MCF 10A (cell line): ENCODE results near the gene RAMP3. TPM values are rescaled to one million over a fixed set of nuclear protein-coding genes. Genes with fewer than 3 reads are reported as not detected.

Source experiments
- BruUV-seq: library from RNA; stranded (reverse); fragments of 400-500 nt; replicated peaks from 2 replicates; lab custom pipeline; 2021; lab: Mats Ljungman, UMichigan
- CTCF ChIA-PET: fragments of 300-600 bp; sonication (Branson Sonifier 250); formaldehyde crosslinking; extraction: SDS; loops from one replicate; lab custom pipeline; 2021; ENCODE audit warnings: antibody characterized with exemption, inconsistent platforms; lab: Yijun Ruan, JAX
- POLR2A ChIA-PET: fragments of 300-600, 350-650 bp; sonication (Branson Sonifier 250); formaldehyde crosslinking; extraction: SDS; loops from one replicate; lab custom pipeline; 2020; ENCODE audit warnings: antibody characterized with exemption, inconsistent platforms; lab: Yijun Ruan, JAX
- DNase-seq: peaks from one replicate; pipeline ENCODE4 v3.0.0-alpha.2; 2018; ENCODE audit not compliant: unreplicated experiment
- H3K27ac Mint-ChIP-seq: one replicate; pipeline ENCODE4 v1.8.0; 2022; ENCODE audit warnings: mild to moderate bottlenecking, low read depth, mixed read lengths; ENCODE audit not compliant: unreplicated experiment
- H3K27me3 Mint-ChIP-seq: one replicate; pipeline ENCODE4 v1.8.0; 2022; ENCODE audit warnings: mixed read lengths; ENCODE audit not compliant: insufficient read depth, unreplicated experiment
- H3K36me3 Mint-ChIP-seq: one replicate; pipeline ENCODE4 v1.8.0; 2022; ENCODE audit warnings: mild to moderate bottlenecking, moderate library complexity, mixed read lengths; ENCODE audit not compliant: insufficient read depth, unreplicated experiment
- H3K4me1 Mint-ChIP-seq: one replicate; pipeline ENCODE4 v1.8.0; 2022; ENCODE audit warnings: mixed read lengths; ENCODE audit not compliant: insufficient read depth, unreplicated experiment
- H3K4me3 Mint-ChIP-seq: one replicate; pipeline ENCODE4 v1.8.0; 2022; ENCODE audit warnings: mild to moderate bottlenecking, moderate library complexity, mixed read lengths; ENCODE audit not compliant: unreplicated experiment
- H3K9me3 Mint-ChIP-seq: one replicate; pipeline ENCODE4 v1.8.0; 2022; ENCODE audit warnings: mixed read lengths; ENCODE audit not compliant: unreplicated experiment
- intact Hi-C: fragments of 100-400 bp; cut with micrococcal nuclease; formaldehyde crosslinking; loops from 2 replicates; pipeline ENCODE4 v1.14.1; 2022
- total RNA-seq: library from RNA; stranded (reverse); gene quantifications from 2 replicates; pipeline ENCODE4 v1.2.3, GENCODE V29; 2022
- TF ChIP-seq, protein P1 (sequence below): fragments of 200-600 bp; IDR thresholded peaks from one replicate; pipeline ENCODE4 v1.8.0; 2022; ENCODE audit warnings: antibody characterized with exemption, mild to moderate bottlenecking; ENCODE audit not compliant: unreplicated experiment

Gene RAMP3
- total RNA-seq, 1 experiment from 2014 or later = not detected

DNA sequence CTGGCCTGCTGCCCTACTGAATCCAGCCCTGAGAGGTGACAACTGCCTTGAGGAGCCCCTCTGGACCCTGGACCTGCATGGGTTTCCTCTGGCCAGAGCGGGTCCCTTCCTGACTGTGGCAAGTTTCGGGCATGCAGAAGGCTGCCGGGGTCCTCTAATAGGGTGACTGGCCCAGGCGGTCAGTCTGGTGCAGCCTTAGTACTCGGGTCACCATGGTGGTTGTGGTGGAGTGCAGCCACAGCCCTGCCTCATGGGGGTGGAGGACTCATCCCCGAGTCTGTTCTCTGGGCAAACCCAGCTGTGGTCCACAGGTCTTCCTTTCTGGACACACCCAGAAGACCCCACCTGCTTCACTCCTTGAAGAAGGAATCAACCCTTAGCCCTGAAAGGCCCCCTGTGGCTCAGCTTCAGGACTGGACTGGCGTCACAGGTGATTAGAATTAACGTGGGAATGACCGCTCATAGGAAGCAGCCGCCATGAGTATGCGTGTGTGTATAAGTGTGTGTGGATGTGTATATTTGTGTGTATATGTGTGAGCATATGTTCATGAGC is 28.7 kb downstream of the RAMP3 start:
- BruUV-seq = no TSS peak
- Mint-ChIP-seq H3K4me3 (no peak overlapping the region), H3K9me3 (no peaks in the 10 kb centered on the region), H3K36me3 (no peaks in the 10 kb centered on the region), H3K27me3 (peaks cover 9% of the 10 kb centered on the region), H3K4me1 (no peaks in the 10 kb centered on the region), H3K27ac (no peak overlapping the region)
- intact Hi-C loops = no loop called here
- ChIA-PET CTCF (interaction anchor here (0.6 kb wide), 1 partner anchor 117 kb away, joined by 3 read pairs; no protein-coding TSS in a partner anchor), POLR2A (no interaction called here)
- no peak for DNase-seq
- TF ChIP-seq, protein P1, sequence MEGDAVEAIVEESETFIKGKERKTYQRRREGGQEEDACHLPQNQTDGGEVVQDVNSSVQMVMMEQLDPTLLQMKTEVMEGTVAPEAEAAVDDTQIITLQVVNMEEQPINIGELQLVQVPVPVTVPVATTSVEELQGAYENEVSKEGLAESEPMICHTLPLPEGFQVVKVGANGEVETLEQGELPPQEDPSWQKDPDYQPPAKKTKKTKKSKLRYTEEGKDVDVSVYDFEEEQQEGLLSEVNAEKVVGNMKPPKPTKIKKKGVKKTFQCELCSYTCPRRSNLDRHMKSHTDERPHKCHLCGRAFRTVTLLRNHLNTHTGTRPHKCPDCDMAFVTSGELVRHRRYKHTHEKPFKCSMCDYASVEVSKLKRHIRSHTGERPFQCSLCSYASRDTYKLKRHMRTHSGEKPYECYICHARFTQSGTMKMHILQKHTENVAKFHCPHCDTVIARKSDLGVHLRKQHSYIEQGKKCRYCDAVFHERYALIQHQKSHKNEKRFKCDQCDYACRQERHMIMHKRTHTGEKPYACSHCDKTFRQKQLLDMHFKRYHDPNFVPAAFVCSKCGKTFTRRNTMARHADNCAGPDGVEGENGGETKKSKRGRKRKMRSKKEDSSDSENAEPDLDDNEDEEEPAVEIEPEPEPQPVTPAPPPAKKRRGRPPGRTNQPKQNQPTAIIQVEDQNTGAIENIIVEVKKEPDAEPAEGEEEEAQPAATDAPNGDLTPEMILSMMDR = no peak

DNA sequence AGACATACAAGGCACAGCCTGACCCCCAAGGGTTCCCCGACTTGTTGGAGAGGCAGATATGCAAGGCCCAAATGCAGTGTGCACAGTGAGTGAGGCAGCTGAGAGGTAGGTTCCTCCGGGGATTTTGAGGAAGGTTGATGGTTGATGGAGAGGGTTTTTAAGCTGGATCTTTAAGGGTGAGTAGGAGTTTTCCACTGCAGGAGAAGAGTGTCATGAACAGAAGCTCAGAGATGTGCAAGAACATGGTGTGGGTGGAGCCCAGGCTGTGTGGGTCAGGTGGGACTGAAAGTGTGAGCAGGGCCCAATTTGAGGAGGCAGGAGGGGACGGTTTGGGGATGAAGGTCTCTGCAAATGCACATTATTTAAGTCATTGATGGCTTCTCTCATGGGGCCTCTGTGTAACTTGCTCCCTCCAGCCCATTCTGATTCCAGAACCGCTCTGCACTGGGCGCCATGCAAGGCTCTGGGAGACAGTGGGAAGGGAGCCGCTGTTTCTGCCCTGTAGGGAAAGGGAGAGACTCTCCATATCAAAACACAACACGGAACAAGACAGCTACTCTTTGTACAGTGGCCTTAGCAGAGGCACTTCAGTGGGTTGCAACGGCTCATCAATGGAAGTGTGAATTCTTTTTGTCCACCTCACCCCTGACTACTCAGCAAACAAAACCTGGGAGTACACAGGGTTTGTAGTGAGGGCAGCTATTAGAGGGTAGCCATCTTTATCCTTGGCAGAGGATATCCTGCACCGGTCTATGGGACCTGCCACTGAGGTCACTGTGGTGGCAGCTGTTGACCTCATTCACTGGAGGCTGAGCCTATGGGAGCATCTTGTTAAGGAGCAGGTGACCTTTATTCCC is 29.7 kb downstream of the RAMP3 start:
- H3K27me3 Mint-ChIP-seq = peaks cover 11% of the 10 kb centered on the region
- DNase-seq = no peak
- ChIA-PET CTCF (interaction anchor here (1.1 kb wide), 1 partner anchor 73 kb away, joined by 3 read pairs; no protein-coding TSS in a partner anchor), POLR2A (no interaction called here)
- H3K9me3 Mint-ChIP-seq = peaks cover 3% of the 10 kb centered on the region
- no peak overlapping the region for H3K27ac Mint-ChIP-seq
- H3K4me1 Mint-ChIP-seq = no peaks in the 10 kb centered on the region
- intact Hi-C loops = no loop called here
- no peaks in the 10 kb centered on the region for H3K36me3 Mint-ChIP-seq
- no peak overlapping the region for H3K4me3 Mint-ChIP-seq
- TF ChIP-seq, protein P1 = no peak
- no TSS peak for BruUV-seq

DNA sequence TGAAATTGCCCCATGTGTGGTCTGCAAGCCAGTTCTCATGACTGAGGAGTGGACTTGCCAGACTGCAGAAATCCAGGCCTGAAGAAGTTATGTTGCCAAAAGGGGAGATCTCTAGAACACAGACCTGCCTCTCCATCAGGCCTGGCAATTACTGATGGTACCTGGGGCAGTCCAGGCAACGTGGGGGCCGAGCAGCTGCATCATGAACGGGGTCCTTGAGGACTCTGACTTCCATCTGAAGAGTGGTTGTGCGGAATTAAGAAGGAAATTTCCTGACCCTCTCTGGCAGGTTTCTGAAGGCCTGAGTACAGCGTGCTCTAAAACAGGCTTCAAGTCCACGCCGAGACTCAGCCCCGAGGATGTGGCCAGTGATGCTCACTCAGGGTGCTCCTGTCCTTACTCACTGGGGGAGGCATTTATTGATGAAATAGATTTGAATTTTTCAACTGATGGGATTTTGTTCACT is 30.4 kb downstream of the RAMP3 start:
- POLR2A ChIA-PET = no interaction called here
- Mint-ChIP-seq H3K9me3 (peaks cover 8% of the 10 kb centered on the region), H3K4me1 (no peaks in the 10 kb centered on the region), H3K4me3 (no peak overlapping the region), H3K36me3 (no peaks in the 10 kb centered on the region), H3K27me3 (peaks cover 18% of the 10 kb centered on the region), H3K27ac (no peak overlapping the region)
- TF ChIP-seq, protein P1 = no peak
- no TSS peak for BruUV-seq
- DNase-seq = no peak
- CTCF ChIA-PET = interaction anchor here (1.1 kb wide), 1 partner anchor 73 kb away, joined by 3 read pairs; no protein-coding TSS in a partner anchor
- intact Hi-C loops = no loop called here

DNA sequence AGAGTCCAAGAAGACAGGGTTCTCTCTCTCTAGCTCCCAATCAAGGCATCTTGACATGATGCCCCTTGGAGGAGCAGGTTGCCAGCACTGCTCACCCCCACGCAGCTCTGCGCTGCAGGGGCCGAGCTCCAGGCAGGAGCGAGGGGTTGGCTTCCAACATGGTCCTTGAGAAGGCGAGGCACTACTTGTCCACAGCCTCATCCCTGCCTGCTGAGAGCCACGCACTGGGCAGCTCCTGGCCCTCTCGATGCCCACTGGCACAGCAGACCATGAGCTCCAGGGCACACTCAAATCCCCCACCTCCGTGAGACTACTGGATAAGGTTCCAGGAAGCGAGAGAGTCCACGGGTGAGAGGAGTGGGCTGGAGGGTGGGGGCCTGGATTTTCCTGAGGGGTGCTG is 31.1 kb downstream of the RAMP3 start:
- peaks cover 8% of the 10 kb centered on the region for H3K9me3 Mint-ChIP-seq
- no peaks in the 10 kb centered on the region for H3K36me3 Mint-ChIP-seq

More for the DNA sequence above, 31.1 kb downstream of the RAMP3 start:
- ChIA-PET CTCF (no interaction called here), POLR2A (no interaction called here)
- Mint-ChIP-seq H3K4me1 (no peaks in the 10 kb centered on the region), H3K4me3 (no peak overlapping the region), H3K27ac (no peak overlapping the region), H3K27me3 (peaks cover 26% of the 10 kb centered on the region)
- no peak for DNase-seq
- intact Hi-C loops = no loop called here
- TF ChIP-seq, protein P1 = no peak
- no TSS peak for BruUV-seq
